ENCODE measurements around the gene NPIPB9. TPM values are rescaled to one million over a fixed set of nuclear protein-coding genes. Genes with fewer than 3 reads are reported as not detected.
A peak's percentile ranks its signal among the peaks of the same experiment; 100 is the strongest.
"Not testable (repeated sequence)": the region's sequence is repeated elsewhere in the genome, so short reads cannot be mapped to it uniquely, and the experiment has no call there.

The NPIPB9 gene
- total RNA-seq, 1 donor from 2014 or later: 2.6 TPM

DNA sequence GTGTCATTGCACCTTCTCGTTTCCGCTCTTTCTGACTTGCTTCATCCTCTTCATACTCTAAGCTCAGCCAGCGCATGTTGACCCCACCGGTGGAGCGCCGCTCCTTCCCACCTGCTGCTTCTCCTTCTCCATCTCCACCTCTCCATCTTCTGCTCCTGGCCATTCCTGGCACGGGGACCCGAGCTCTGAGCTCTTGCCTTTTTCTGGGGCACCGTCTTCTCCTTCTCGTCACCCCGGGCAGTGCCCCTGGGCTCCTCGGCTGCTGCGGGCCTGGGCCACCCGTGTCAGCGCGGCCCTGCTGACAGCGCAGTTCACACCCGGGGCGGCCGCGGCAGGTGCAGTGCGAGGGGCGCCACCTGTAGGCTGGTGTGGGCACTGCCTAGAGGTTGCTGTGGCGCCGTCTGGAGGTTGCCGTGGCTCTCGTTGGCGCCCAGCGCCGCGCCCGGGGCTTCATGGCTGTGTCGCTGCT lies 1.6 kb upstream of the NPIPB9 start:
- peak; percentile 76 for DNase-seq (ENCODE audit: extremely low spot score, unreplicated experiment)

DNA sequence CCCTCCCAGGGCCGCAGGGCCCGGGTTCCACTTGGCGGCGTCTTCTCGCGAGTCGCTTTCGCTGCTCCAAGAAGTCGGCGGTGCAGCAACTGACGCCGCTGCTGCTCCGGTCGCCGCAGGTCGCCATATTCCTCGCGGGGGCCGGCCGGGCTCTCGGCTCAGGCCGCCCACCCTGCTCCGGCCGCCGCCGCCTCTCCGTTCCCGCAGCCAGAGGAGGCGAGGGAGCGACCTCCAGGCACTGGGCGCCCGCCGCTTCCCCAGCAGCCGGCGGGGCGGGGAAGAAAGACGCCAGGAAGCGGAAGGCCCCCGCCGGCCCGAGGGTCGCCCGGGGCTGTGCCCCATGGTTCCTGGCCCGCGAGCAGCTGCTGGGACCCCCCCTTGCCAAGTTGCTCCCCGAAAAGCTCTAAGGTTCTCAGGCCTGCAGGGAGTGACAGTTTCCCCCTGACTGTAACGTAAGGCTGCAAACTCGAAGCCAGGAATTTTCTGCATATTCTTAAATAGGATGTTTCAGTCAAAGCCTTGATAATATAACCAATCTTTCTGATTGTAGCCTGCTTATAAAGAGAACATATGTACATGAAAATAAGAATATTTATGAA lies 1.0 kb upstream of the NPIPB9 start:
- H3K4me1 Mint-ChIP-seq (ENCODE audit: unreplicated experiment); H3K27me3 Mint-ChIP-seq (ENCODE audit: unreplicated experiment); H3K27ac Mint-ChIP-seq (ENCODE audit: unreplicated experiment); H3K36me3 Mint-ChIP-seq (ENCODE audit: unreplicated experiment); H3K9me3 Mint-ChIP-seq (ENCODE audit: unreplicated experiment); H3K4me3 Mint-ChIP-seq (ENCODE audit: unreplicated experiment); DNase-seq (ENCODE audit: extremely low spot score, unreplicated experiment): not testable (repeated sequence)

More for the DNA sequence above, 1.6 kb upstream of the NPIPB9 start:
- H3K4me1 Mint-ChIP-seq (ENCODE audit: unreplicated experiment); H3K36me3 Mint-ChIP-seq (ENCODE audit: unreplicated experiment); H3K9me3 Mint-ChIP-seq (ENCODE audit: unreplicated experiment); H3K27me3 Mint-ChIP-seq (ENCODE audit: unreplicated experiment); H3K27ac Mint-ChIP-seq (ENCODE audit: unreplicated experiment): not testable (repeated sequence)
- peak overlapping the region; percentile 32 for H3K4me3 Mint-ChIP-seq (ENCODE audit: unreplicated experiment)
- TF ChIP-seq, protein P1, sequence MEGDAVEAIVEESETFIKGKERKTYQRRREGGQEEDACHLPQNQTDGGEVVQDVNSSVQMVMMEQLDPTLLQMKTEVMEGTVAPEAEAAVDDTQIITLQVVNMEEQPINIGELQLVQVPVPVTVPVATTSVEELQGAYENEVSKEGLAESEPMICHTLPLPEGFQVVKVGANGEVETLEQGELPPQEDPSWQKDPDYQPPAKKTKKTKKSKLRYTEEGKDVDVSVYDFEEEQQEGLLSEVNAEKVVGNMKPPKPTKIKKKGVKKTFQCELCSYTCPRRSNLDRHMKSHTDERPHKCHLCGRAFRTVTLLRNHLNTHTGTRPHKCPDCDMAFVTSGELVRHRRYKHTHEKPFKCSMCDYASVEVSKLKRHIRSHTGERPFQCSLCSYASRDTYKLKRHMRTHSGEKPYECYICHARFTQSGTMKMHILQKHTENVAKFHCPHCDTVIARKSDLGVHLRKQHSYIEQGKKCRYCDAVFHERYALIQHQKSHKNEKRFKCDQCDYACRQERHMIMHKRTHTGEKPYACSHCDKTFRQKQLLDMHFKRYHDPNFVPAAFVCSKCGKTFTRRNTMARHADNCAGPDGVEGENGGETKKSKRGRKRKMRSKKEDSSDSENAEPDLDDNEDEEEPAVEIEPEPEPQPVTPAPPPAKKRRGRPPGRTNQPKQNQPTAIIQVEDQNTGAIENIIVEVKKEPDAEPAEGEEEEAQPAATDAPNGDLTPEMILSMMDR (IDR thresholded peaks at IDR 0.05): peak; percentile 50

DNA sequence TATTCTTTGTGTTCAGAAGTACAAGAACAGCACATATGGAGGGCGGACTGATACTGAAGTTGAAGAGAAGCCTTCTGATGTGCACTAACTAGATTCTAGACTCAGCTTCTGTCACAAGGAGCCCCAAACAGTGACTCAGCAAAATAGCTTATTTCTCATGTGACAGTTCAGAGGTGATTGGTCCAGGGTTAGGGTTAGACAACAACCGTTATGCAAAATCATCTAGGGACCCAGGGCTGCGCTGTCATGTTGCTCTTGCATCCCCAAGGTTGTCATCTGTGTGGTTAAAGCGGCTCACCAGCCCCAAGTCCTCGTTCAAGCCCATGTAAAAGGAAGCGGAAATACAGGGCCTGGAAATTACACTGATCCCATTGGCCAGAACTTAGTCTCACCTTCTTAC lies 30.1 kb downstream of the NPIPB9 start:
- H3K27ac Mint-ChIP-seq (ENCODE audit: unreplicated experiment); H3K27me3 Mint-ChIP-seq (ENCODE audit: unreplicated experiment); H3K9me3 Mint-ChIP-seq (ENCODE audit: unreplicated experiment); H3K4me3 Mint-ChIP-seq (ENCODE audit: unreplicated experiment); H3K36me3 Mint-ChIP-seq (ENCODE audit: unreplicated experiment); DNase-seq (ENCODE audit: extremely low spot score, unreplicated experiment); H3K4me1 Mint-ChIP-seq (ENCODE audit: unreplicated experiment): not testable (repeated sequence)

DNA sequence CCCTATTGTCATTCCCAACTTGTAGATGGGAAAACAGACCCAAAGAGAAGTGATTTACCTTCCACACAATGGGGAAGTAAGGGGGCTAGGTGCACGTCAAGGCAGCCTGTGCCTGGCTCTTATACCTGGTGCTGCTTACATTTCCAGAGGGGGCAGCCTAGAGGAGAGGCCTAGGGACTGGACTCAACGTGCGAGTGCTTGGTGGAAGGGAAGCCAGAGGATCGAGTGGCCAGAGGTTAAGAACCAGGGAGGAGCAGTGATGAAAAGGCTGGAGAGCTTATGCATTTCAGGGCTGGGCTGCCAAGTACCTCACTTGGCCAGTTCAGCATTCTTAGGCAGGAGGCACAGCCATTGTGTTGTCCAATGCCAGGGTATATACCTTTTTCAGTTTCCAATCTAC lies 30.8 kb downstream of the NPIPB9 start:
- DNase-seq (ENCODE audit: extremely low spot score, unreplicated experiment); H3K27ac Mint-ChIP-seq (ENCODE audit: unreplicated experiment); H3K4me1 Mint-ChIP-seq (ENCODE audit: unreplicated experiment): not testable (repeated sequence)

DNA sequence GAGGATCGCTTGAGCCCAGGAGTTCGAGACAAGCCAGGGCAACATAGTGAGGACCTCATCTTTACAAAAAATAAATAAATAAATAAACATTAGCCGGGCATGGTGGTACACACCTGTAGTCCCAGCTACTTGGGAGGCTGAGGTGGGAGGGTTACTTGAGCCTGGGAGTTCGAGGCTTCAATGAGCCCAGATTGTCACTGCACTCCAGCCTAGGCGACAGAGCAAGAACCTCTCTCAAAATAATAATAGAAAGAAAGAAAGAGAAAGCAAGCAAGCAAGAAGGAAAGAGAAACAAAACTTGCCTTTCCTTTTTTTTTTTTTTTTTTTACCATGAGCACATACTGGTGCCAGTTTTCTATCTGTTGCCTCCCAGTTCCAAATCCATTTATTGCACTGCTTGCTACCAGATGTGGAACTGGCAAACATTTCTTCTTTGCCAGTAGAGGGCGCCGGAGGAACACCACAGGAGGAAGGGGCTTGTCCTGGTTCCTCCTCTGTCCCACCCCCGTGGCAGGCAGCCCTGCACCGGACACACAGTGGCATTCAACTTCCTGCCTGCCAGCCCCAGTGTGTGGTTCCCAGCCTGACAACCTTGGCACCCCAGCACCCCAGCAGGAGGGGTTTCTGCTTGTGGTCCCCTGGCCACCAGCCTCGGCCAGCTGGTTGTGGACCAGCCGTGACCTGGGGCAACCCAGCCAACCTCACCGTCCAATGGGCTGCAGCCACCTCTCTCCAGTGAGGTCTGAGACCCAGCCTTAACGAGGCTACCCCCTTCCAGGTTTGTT lies 50.8 kb downstream of the NPIPB9 start:
- TF ChIP-seq, protein P1 (IDR thresholded peaks at IDR 0.05): peak; percentile 54
- DNase-seq (ENCODE audit: extremely low spot score, unreplicated experiment): peak; percentile 82
- not testable (repeated sequence) for H3K4me1 Mint-ChIP-seq (ENCODE audit: unreplicated experiment); H3K9me3 Mint-ChIP-seq (ENCODE audit: unreplicated experiment); H3K36me3 Mint-ChIP-seq (ENCODE audit: unreplicated experiment); H3K27ac Mint-ChIP-seq (ENCODE audit: unreplicated experiment); H3K27me3 Mint-ChIP-seq (ENCODE audit: unreplicated experiment)
- peak overlapping the region; percentile 58 for H3K4me3 Mint-ChIP-seq (ENCODE audit: unreplicated experiment)

More for the DNA sequence above, 30.8 kb downstream of the NPIPB9 start:
- H3K36me3 Mint-ChIP-seq (ENCODE audit: unreplicated experiment); H3K9me3 Mint-ChIP-seq (ENCODE audit: unreplicated experiment); H3K4me3 Mint-ChIP-seq (ENCODE audit: unreplicated experiment); H3K27me3 Mint-ChIP-seq (ENCODE audit: unreplicated experiment): not testable (repeated sequence)

DNA sequence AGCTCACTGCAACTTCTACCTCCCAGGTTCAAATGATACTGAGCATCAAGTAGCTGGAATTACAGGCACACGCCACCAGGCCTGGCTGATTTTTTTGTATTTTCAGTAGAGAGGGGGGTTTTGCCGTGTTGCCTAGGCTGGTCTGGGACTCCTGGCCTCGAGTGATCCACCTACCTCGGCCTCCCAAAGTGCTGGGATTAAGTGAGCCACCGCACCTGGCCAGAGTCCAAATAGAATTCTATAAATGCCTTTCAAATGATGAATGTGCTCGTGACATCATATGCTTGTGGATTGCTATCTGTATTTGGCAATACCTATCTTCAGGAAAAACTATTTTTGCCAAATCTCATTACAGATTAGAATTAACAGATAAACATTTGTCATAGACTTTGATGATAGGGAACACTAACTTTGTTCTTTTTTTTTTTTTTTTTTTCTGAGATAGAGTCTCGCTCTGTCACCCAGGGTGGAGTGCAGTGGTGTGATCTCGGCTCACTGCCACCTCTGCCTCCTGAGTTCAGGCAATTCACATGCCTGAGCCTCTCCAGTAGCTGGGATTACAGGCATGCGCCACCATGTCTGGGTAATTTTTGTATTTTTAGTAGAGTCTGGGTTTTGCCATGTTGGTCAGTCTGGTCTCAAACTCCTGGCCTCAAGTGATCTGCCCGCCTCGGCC lies 56.0 kb downstream of the NPIPB9 start:
- not testable (repeated sequence) for DNase-seq (ENCODE audit: extremely low spot score, unreplicated experiment); H3K27me3 Mint-ChIP-seq (ENCODE audit: unreplicated experiment); H3K4me1 Mint-ChIP-seq (ENCODE audit: unreplicated experiment); H3K27ac Mint-ChIP-seq (ENCODE audit: unreplicated experiment); H3K9me3 Mint-ChIP-seq (ENCODE audit: unreplicated experiment); H3K4me3 Mint-ChIP-seq (ENCODE audit: unreplicated experiment); H3K36me3 Mint-ChIP-seq (ENCODE audit: unreplicated experiment)

DNA sequence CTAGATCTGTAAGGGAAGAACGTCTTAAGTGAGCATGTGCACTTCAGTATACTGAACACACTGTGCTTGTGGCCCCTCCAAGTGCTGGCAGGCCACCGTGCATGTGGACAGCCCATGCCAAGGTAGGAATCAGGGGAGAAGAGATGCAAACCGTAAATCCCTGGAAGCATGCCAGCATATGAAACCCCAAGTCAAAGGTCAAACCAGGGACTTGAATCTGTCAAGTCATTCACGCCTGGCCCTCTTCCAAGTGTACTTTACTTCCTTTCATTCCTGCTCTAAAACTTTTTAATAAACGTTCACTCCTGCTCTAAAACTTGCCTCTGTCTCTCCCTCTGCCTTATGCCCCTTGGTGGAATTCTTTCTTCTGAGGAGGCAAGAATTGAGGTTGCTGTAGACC lies 68.4 kb downstream of the NPIPB9 start:
- H3K36me3 Mint-ChIP-seq (ENCODE audit: unreplicated experiment): peaks cover 5% of the 10 kb centered on the region
- no peak for DNase-seq (ENCODE audit: extremely low spot score, unreplicated experiment)
- H3K9me3 Mint-ChIP-seq (ENCODE audit: unreplicated experiment): no peaks in the 10 kb centered on the region
- no peak overlapping the region for H3K4me3 Mint-ChIP-seq (ENCODE audit: unreplicated experiment)
- H3K4me1 Mint-ChIP-seq (ENCODE audit: unreplicated experiment): peaks cover 15% of the 10 kb centered on the region
- TF ChIP-seq, protein P1 (IDR thresholded peaks at IDR 0.05): no peak
- no peaks in the 10 kb centered on the region for H3K27me3 Mint-ChIP-seq (ENCODE audit: unreplicated experiment)
- no peak overlapping the region for H3K27ac Mint-ChIP-seq (ENCODE audit: unreplicated experiment)

DNA sequence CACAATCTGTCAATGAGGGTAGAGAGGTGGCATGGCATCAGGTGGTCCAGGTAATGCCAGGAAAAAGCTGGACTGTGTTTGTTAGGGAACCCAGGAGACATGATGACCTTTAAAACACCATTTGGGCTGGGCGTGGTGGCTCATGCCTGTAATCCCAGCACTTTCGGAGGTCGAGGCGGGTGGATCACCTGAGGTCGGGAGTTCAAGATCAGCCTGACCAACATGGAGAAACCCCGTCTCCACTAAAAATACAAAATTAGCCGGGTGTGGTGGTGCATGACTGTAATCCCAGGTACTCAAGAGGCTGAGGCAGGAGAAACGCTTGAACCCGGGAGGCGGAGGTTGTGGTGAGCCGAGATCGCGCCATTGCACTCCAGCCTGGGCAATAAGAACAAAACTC lies 69.0 kb downstream of the NPIPB9 start:
- peaks cover 20% of the 10 kb centered on the region for H3K4me1 Mint-ChIP-seq (ENCODE audit: unreplicated experiment)
- H3K9me3 Mint-ChIP-seq (ENCODE audit: unreplicated experiment); H3K4me3 Mint-ChIP-seq (ENCODE audit: unreplicated experiment); H3K27me3 Mint-ChIP-seq (ENCODE audit: unreplicated experiment); DNase-seq (ENCODE audit: extremely low spot score, unreplicated experiment); H3K27ac Mint-ChIP-seq (ENCODE audit: unreplicated experiment); H3K36me3 Mint-ChIP-seq (ENCODE audit: unreplicated experiment): not testable (repeated sequence)

All from osteocyte (in vitro differentiated cells).